K562 (cell line): ENCODE measurements around the gene EPB41L4B. TPM values are rescaled to one million over a fixed set of nuclear protein-coding genes. Genes with fewer than 3 reads are reported as not detected.

Experiments used
- ATAC-seq: fragments of 200-7000 bp; cut with Tn5 transposase; 3 replicates; pipeline ENCODE4 v1.9.1; 2020; ENCODE audit warnings: moderate library complexity
- BruUV-seq: library from RNA; stranded (reverse); fragments of 400-500 nt; replicated peaks from 2 replicates; lab custom pipeline; 2021; lab: Mats Ljungman, UMichigan
- CTCF ChIA-PET: fragments of 300-600 bp; formaldehyde crosslinking; extraction: SDS; loops from one replicate; lab custom pipeline; 2021; ENCODE audit warnings: low intra/inter-chr PET ratio; lab: Yijun Ruan, JAX
- POLR2A ChIA-PET: fragments of 300-600, 350-650 bp; sonication (Branson Sonifier 250); formaldehyde crosslinking; extraction: SDS; loops from one replicate; lab custom pipeline; 2021; ENCODE audit warnings: antibody characterized with exemption, inconsistent platforms; lab: Yijun Ruan, JAX
- DNase-seq, 4 experiments: peaks; one replicate each; pipeline versions ENCODE4 v3.0.0 to v3.0.0-alpha.2; 2011 to 2018; ENCODE audit warnings: low spot score in 3 of 4, mixed read lengths in 3 of 4; ENCODE audit errors: extremely low read depth in 1 of 4
- FAIRE-seq: peaks from 2 replicates; lab custom pipeline; 2011; peaks lifted over from hg19 to GRCh38; lab: Jason Lieb, UNC
- H2AFZ ChIP-seq: 2 replicates; pipeline ENCODE4 v1.6.0; 2011; ENCODE audit warnings: low read depth, low read length, control low read depth, inconsistent platforms
- H3K27ac ChIP-seq: fragments of 200-600 bp; 3 replicates; pipeline ENCODE4 v1.8.0; 2011; ENCODE audit warnings: low read depth, mild to moderate bottlenecking, control low read depth, inconsistent platforms, low read length, moderate library complexity, mixed read lengths; ENCODE audit errors: extremely low read depth
- H3K27me3 ChIP-seq, 2 experiments: fragments of 300-600 bp in 1 of 2; 2 replicates in 1 of 2; 3 replicates in 1 of 2; pipeline versions ENCODE4 v1.6.0 to v1.8.0; 2011; ENCODE audit warnings: inconsistent platforms in 2 of 2, low read length in 2 of 2, mild to moderate bottlenecking in 1 of 2, mixed read lengths in 1 of 2, moderate library complexity in 1 of 2; ENCODE audit not compliant: control insufficient read depth in 2 of 2, insufficient read depth in 2 of 2
- H3K36me3 ChIP-seq: fragments of 300-600 bp; 3 replicates; pipeline ENCODE4 v1.8.0; 2011; ENCODE audit warnings: mild to moderate bottlenecking, low read length, inconsistent platforms; ENCODE audit not compliant: control insufficient read depth, insufficient read depth
- H3K4me1 ChIP-seq, 2 experiments: fragments of 200-600 bp in 1 of 2; replicated peaks in 1 of 2; 2 replicates in 1 of 2; 3 replicates in 1 of 2; pipeline versions ENCODE4 v1.5.1 to v1.8.0; 2011; ENCODE audit warnings: inconsistent platforms in 2 of 2, low read length in 2 of 2, mild to moderate bottlenecking in 1 of 2, mixed read lengths in 1 of 2, moderate library complexity in 1 of 2; ENCODE audit not compliant: control insufficient read depth in 2 of 2, insufficient read depth in 2 of 2
- H3K4me2 ChIP-seq: 2 replicates; pipeline ENCODE4 v1.6.1; 2011; ENCODE audit warnings: low read length, control low read depth, inconsistent platforms, mixed read lengths; ENCODE audit not compliant: insufficient read depth
- H3K4me3 ChIP-seq: fragments of 200-600 bp; sonication (generic), shearing (Covaris generic); 2 replicates; pipeline ENCODE4 v1.5.1; 2016; ENCODE audit warnings: control low read depth, inconsistent platforms
- H3K79me2 ChIP-seq: fragments of 200-600 bp; 3 replicates; pipeline ENCODE4 v1.8.0; 2011; ENCODE audit warnings: low read length, inconsistent platforms; ENCODE audit not compliant: control insufficient read depth, insufficient read depth
- H3K9ac ChIP-seq, 2 experiments: 2 replicates each; pipeline versions ENCODE4 v1.6.0 to v1.6.1; 2011; ENCODE audit warnings: low read depth in 2 of 2, low read length in 2 of 2, control low read depth in 1 of 2, inconsistent platforms in 1 of 2, mild to moderate bottlenecking in 1 of 2, mixed read lengths in 1 of 2; ENCODE audit not compliant: insufficient read depth in 1 of 2
- H3K9me1 ChIP-seq: one replicate; pipeline ENCODE4 v1.6.0; 2011; ENCODE audit warnings: inconsistent platforms, mild to moderate bottlenecking, low read length, moderate library complexity; ENCODE audit not compliant: control insufficient read depth, insufficient read depth
- H3K9me3 ChIP-seq: replicated peaks from 2 replicates; pipeline ENCODE4 v1.5.1; 2011; ENCODE audit warnings: low read depth, low read length, inconsistent platforms; ENCODE audit not compliant: control insufficient read depth, insufficient read depth
- H4K20me1 ChIP-seq: replicated peaks from 2 replicates; pipeline ENCODE4 v1.6.1; 2011; ENCODE audit warnings: low read length, inconsistent platforms, mixed read lengths; ENCODE audit not compliant: control insufficient read depth, insufficient read depth
- CSDE1 ChIP-seq, 2 experiments: fragments of 450-650 bp; IDR thresholded peaks; 2 replicates each; pipeline ENCODE4 v1.6.1; 2016; ENCODE audit warnings: mild to moderate bottlenecking in 1 of 2
- E2F8 ChIP-seq: fragments of 450-650 bp; IDR thresholded peaks from 2 replicates; pipeline ENCODE4 v1.7.1; 2018; ENCODE audit warnings: mild to moderate bottlenecking, low read depth; ENCODE audit not compliant: partially characterized antibody
- MECOM ChIP-seq: fragments of 250-450 bp; sonication (Bioruptor Pico); IDR thresholded peaks from 2 replicates; pipeline ENCODE4 v1.8.0; 2022; ENCODE audit warnings: inconsistent platforms
- MTA3 ChIP-seq: fragments of 450-650 bp; formaldehyde crosslinking; IDR thresholded peaks from 2 replicates; pipeline ENCODE4 v1.6.1; 2017; ENCODE audit warnings: mild to moderate bottlenecking, borderline replicate concordance
- NFE2L1 ChIP-seq: fragments of 450-650 bp; IDR thresholded peaks from 2 replicates; pipeline ENCODE4 v1.6.1; 2016; ENCODE audit warnings: missing genetic modification characterization, low read depth, mild to moderate bottlenecking, missing compliant biosample characterization, moderate library complexity, borderline replicate concordance
- POLR2G ChIP-seq: fragments of 200-400 bp; formaldehyde crosslinking; IDR thresholded peaks from 2 replicates; pipeline ENCODE4 v1.6.1; 2017; ENCODE audit warnings: low read depth, mild to moderate bottlenecking, antibody characterized with exemption, low read length, moderate library complexity
- RB1 ChIP-seq: fragments of 450-650 bp; IDR thresholded peaks from 2 replicates; pipeline ENCODE4 v1.6.1; 2017; ENCODE audit warnings: low read depth, mild to moderate bottlenecking
- TEAD4 ChIP-seq, 2 experiments: sonication (generic) in 1 of 2; formaldehyde crosslinking in 1 of 2; IDR thresholded peaks; 2 replicates each; pipeline versions ENCODE4 v1.6.1 to v1.8.0; 2012 to 2022; ENCODE audit warnings: borderline replicate concordance in 1 of 2, inconsistent platforms in 1 of 2, low read length in 1 of 2, mild to moderate bottlenecking in 1 of 2, missing genetic modification reagents in 1 of 2
- THRA ChIP-seq: fragments of 450-650 bp; IDR thresholded peaks from 2 replicates; pipeline ENCODE4 v1.6.1; 2017; ENCODE audit warnings: mild to moderate bottlenecking, moderate library complexity
- U2AF2 ChIP-seq: fragments of 200-400 bp; formaldehyde crosslinking; optimal IDR thresholded peaks from 2 replicates; pipeline ENCODE3; 2017; ENCODE audit warnings: low read depth, mild to moderate bottlenecking, low read length
- ZNF274 ChIP-seq: IDR thresholded peaks from 2 replicates; pipeline ENCODE4 v1.6.1; 2011; ENCODE audit warnings: low read depth, mild to moderate bottlenecking, low read length, moderate library complexity, borderline replicate concordance
- ZNF583 ChIP-seq: fragments of 250-450 bp; sonication (Bioruptor Pico); IDR thresholded peaks from 2 replicates; pipeline ENCODE4 v1.4.0; 2020
- ZNF830 ChIP-seq: fragments of 250-450 bp; sonication (Bioruptor Pico); IDR thresholded peaks from 2 replicates; pipeline ENCODE4 v1.5.0; 2021; ENCODE audit warnings: mild to moderate bottlenecking
- WGBS: fragments of 100-300 bp; shearing (Covaris generic); methylation state at CpG from one replicate; pipeline ENCODE4 v1.1.6; 2016; ENCODE audit warnings: low coverage, mixed read lengths; ENCODE audit not compliant: insufficient coverage; ENCODE audit errors: missing lambda C conversion rate; 5-methylcytosine and 5-hydroxymethylcytosine counted together
- in situ Hi-C: fragments of 300-500 bp; cut with MboI; formaldehyde crosslinking; loops from 4 replicates; pipeline ENCODE4 v1.15.0; 2018; ENCODE audit warnings: inconsistent platforms, mixed read lengths
- intact Hi-C: fragments of 100-400 bp; cut with micrococcal nuclease; formaldehyde crosslinking; loops from 2 replicates; pipeline ENCODE4 v1.14.2; 2022
- polyA plus RNA-seq, 8 experiments: library from polyadenylated mRNA; depleted of rRNA in 4 of 8; stranded (reverse) in 5 of 8; unstranded in 3 of 8; fragments of >200 nt; fragmentation: Nextera tagmentation in 2 of 8; fragmentation: Illumina TruSeq in 1 of 8; extraction: Ambion mirVana in 2 of 8; extraction: Trizol in 1 of 8; gene quantifications; 2 replicates each; pipeline versions ENCODE4 v1.2.1 to v1.2.3, GENCODE V29; 2011 to 2014; ENCODE audit warnings: inconsistent platforms in 1 of 8, missing spikeins in 1 of 8
- total RNA-seq, 7 experiments: library from RNA; depleted of rRNA in 6 of 7; stranded (reverse); fragments of >200 nt in 6 of 7; fragmentation: Illumina TruSeq in 2 of 7; extraction: Trizol in 2 of 7; gene quantifications; 2 replicates each; pipeline versions ENCODE4 v1.2.1 to v1.2.3, GENCODE V29; 2011 to 2021; ENCODE audit warnings: low replicate concordance in 1 of 7
- TF ChIP-seq, protein P1 (sequence below): fragments of 250-450 bp; sonication (Bioruptor Pico); IDR thresholded peaks from 2 replicates; pipeline ENCODE4 v1.8.0; 2021; ENCODE audit warnings: borderline replicate concordance, mild to moderate bottlenecking, moderate library complexity; ENCODE audit not compliant: poor library complexity, severe bottlenecking

Gene EPB41L4B
- total and polyA plus RNA-seq, 9 of the 15 experiments (the other 6 are each of a cell fraction or from before 2014, with no cell fraction given) = 0.09 to 0.38 (median 0.21) TPM

DNA sequence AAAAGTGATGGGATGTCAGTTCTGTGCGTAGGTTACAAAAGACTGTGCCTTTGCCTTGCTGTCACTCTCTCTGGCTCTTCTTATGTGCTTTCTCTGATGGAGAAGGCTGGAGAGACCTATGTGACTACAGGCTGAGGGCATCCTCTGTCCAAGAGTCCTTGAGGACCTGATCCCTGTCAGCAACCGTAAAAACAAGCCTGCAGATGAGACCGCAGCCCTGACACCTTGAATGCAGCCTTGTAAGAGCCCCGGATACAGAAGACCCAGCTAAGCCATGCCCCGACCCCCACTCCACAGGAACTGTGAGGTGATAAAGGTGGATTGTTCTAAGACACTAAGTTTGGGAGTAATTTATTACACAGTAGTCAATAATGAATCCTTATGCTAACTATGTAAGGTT lies 121.2 kb downstream of the EPB41L4B start:
- Histone ChIP-seq H3K27ac (no peak overlapping the region), H3K36me3 (no peaks in the 10 kb centered on the region), H3K79me2 (no peaks in the 10 kb centered on the region), H3K9me3 (no peaks in the 10 kb centered on the region), H3K9me1 (no peaks in the 10 kb centered on the region), H3K4me3 (no peak overlapping the region), H3K4me1 (no peaks in the 10 kb centered on the region), H3K27me3 (peaks cover 12 to 24% of the 10 kb centered on the region in 2 experiments)
- intact Hi-C loops = loop anchor here (5.0 kb wide), 2 partner anchors 267 to 268 kb away; partner anchors contain the start of genes ABITRAM and ELP1
- POLR2A ChIA-PET = no interaction called here
- ATAC-seq = peak; percentile 26; the same call in 2 of the 3 replicates
- no TSS peak for BruUV-seq
- in situ Hi-C loops = no loop called here
- TF ChIP-seq RB1 (no peak), NFE2L1 (tag) (no peak), U2AF2 (no peak), THRA (no peak), POLR2G (no peak), TEAD4 (IDR thresholded peaks at IDR 0.05; ENCODE audit: low read length) (no peak), TEAD4 (CRISPR knock-in tag; IDR thresholded peaks at IDR 0.05; ENCODE audit: borderline replicate concordance) (no peak), ZNF830 (no peak), ZNF583 (CRISPR knock-in tag) (no peak), ZNF274 (no peak), MTA3 (no peak), MECOM (CRISPR knock-in tag) (no peak), E2F8 (no peak), CSDE1 (IDR thresholded peaks at IDR 0.05) (no peak)
- TF ChIP-seq, protein P1, sequence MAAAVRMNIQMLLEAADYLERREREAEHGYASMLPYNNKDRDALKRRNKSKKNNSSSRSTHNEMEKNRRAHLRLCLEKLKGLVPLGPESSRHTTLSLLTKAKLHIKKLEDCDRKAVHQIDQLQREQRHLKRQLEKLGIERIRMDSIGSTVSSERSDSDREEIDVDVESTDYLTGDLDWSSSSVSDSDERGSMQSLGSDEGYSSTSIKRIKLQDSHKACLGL (CRISPR knock-in tag) = no peak
- TF ChIP-seq, all 486 proteins: peak for 0
- 2% methylated on average over 5 of the region's 5 CpGs for WGBS
- Histone ChIP-seq H4K20me1 (no peaks in the 10 kb centered on the region), H2AFZ (no peak overlapping the region), H3K9ac (no peak overlapping the region), H3K4me2 (no peak overlapping the region)
- CTCF ChIA-PET = no interaction called here
- DNase-seq = no peak
- no peak for FAIRE-seq
